Measurements from ENCODE around the gene ACER1.

DNA sequence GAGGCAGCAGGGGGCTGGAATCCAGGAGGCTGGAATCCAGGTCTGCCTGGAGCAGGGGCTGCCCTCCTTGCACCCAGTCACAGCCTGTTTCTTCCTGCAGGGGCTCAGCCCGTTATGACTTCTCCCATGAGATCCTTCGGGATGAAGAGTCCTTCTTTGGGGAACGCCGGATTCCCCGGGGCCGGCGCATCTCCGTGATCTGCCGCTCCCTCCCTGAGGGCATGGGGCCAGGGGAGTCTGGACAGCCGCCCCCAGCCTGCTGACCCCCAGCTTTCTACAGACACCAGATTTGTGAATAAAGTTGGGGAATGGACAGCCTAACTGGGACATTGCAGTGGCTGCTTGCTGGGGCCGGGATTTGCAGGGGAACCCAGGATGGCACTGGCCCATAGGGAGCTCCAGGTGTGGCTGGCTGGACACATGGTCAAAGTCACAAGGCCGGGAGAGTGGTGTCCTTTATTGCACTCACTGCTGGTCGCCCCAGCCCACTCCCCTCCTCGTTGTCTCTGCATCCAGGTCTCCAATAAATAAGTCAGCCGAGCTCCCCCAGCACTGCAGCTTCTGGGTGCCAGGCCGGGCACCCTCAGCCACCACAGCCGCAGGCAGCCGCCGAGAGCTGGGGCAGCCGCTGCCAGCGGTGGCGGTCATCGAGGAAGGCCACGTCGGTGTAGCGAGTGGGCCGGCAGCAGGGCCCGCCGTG lies 41.4 kb upstream of the ACER1 start:
- no peak for TF ChIP-seq CTCF (IDR thresholded peaks at IDR 0.05)
- TF ChIP-seq POLR2A (IDR thresholded peaks at IDR 0.05): no peak
- TF ChIP-seq EP300 (IDR thresholded peaks at IDR 0.05): no peak

Measured in tibial nerve (tissue), 4 donors.